K562 (cell line): ENCODE results near the gene GFOD2. TPM values are rescaled to one million over a fixed set of nuclear protein-coding genes. Genes with fewer than 3 reads are reported as not detected.

Experiments used
- ATAC-seq: fragments of 200-7000 bp; cut with Tn5 transposase; 3 replicates; pipeline ENCODE4 v1.9.1; 2020; ENCODE audit warnings: moderate library complexity
- BruUV-seq: library from RNA; stranded (reverse); fragments of 400-500 nt; replicated peaks from 2 replicates; lab custom pipeline; 2021; lab: Mats Ljungman, UMichigan
- CTCF ChIA-PET: fragments of 300-600 bp; formaldehyde crosslinking; extraction: SDS; loops from one replicate; lab custom pipeline; 2021; ENCODE audit warnings: low intra/inter-chr PET ratio; lab: Yijun Ruan, JAX
- POLR2A ChIA-PET: fragments of 300-600, 350-650 bp; sonication (Branson Sonifier 250); formaldehyde crosslinking; extraction: SDS; loops from one replicate; lab custom pipeline; 2021; ENCODE audit warnings: antibody characterized with exemption, inconsistent platforms; lab: Yijun Ruan, JAX
- DNase-seq, 4 experiments: peaks; one replicate each; pipeline versions ENCODE4 v3.0.0 to v3.0.0-alpha.2; 2011 to 2018; ENCODE audit warnings: low spot score in 3 of 4, mixed read lengths in 3 of 4; ENCODE audit errors: extremely low read depth in 1 of 4
- FAIRE-seq: peaks from 2 replicates; lab custom pipeline; 2011; peaks lifted over from hg19 to GRCh38; lab: Jason Lieb, UNC
- H2AFZ ChIP-seq: 2 replicates; pipeline ENCODE4 v1.6.0; 2011; ENCODE audit warnings: low read depth, low read length, control low read depth, inconsistent platforms
- H3K27ac ChIP-seq: fragments of 200-600 bp; 3 replicates; pipeline ENCODE4 v1.8.0; 2011; ENCODE audit warnings: low read depth, mild to moderate bottlenecking, control low read depth, inconsistent platforms, low read length, moderate library complexity, mixed read lengths; ENCODE audit errors: extremely low read depth
- H3K27me3 ChIP-seq, 2 experiments: fragments of 300-600 bp in 1 of 2; 2 replicates in 1 of 2; 3 replicates in 1 of 2; pipeline versions ENCODE4 v1.6.0 to v1.8.0; 2011; ENCODE audit warnings: inconsistent platforms in 2 of 2, low read length in 2 of 2, mild to moderate bottlenecking in 1 of 2, mixed read lengths in 1 of 2, moderate library complexity in 1 of 2; ENCODE audit not compliant: control insufficient read depth in 2 of 2, insufficient read depth in 2 of 2
- H3K36me3 ChIP-seq: fragments of 300-600 bp; 3 replicates; pipeline ENCODE4 v1.8.0; 2011; ENCODE audit warnings: mild to moderate bottlenecking, low read length, inconsistent platforms; ENCODE audit not compliant: control insufficient read depth, insufficient read depth
- H3K4me1 ChIP-seq, 2 experiments: fragments of 200-600 bp in 1 of 2; replicated peaks in 1 of 2; 2 replicates in 1 of 2; 3 replicates in 1 of 2; pipeline versions ENCODE4 v1.5.1 to v1.8.0; 2011; ENCODE audit warnings: inconsistent platforms in 2 of 2, low read length in 2 of 2, mild to moderate bottlenecking in 1 of 2, mixed read lengths in 1 of 2, moderate library complexity in 1 of 2; ENCODE audit not compliant: control insufficient read depth in 2 of 2, insufficient read depth in 2 of 2
- H3K4me2 ChIP-seq: 2 replicates; pipeline ENCODE4 v1.6.1; 2011; ENCODE audit warnings: low read length, control low read depth, inconsistent platforms, mixed read lengths; ENCODE audit not compliant: insufficient read depth
- H3K4me3 ChIP-seq: fragments of 200-600 bp; sonication (generic), shearing (Covaris generic); 2 replicates; pipeline ENCODE4 v1.5.1; 2016; ENCODE audit warnings: control low read depth, inconsistent platforms
- H3K79me2 ChIP-seq: fragments of 200-600 bp; 3 replicates; pipeline ENCODE4 v1.8.0; 2011; ENCODE audit warnings: low read length, inconsistent platforms; ENCODE audit not compliant: control insufficient read depth, insufficient read depth
- H3K9ac ChIP-seq, 2 experiments: 2 replicates each; pipeline versions ENCODE4 v1.6.0 to v1.6.1; 2011; ENCODE audit warnings: low read depth in 2 of 2, low read length in 2 of 2, control low read depth in 1 of 2, inconsistent platforms in 1 of 2, mild to moderate bottlenecking in 1 of 2, mixed read lengths in 1 of 2; ENCODE audit not compliant: insufficient read depth in 1 of 2
- H3K9me1 ChIP-seq: one replicate; pipeline ENCODE4 v1.6.0; 2011; ENCODE audit warnings: inconsistent platforms, mild to moderate bottlenecking, low read length, moderate library complexity; ENCODE audit not compliant: control insufficient read depth, insufficient read depth
- H3K9me3 ChIP-seq: replicated peaks from 2 replicates; pipeline ENCODE4 v1.5.1; 2011; ENCODE audit warnings: low read depth, low read length, inconsistent platforms; ENCODE audit not compliant: control insufficient read depth, insufficient read depth
- H4K20me1 ChIP-seq: replicated peaks from 2 replicates; pipeline ENCODE4 v1.6.1; 2011; ENCODE audit warnings: low read length, inconsistent platforms, mixed read lengths; ENCODE audit not compliant: control insufficient read depth, insufficient read depth
- CEBPB ChIP-seq: fragments of 450-650 bp; IDR thresholded peaks from 2 replicates; pipeline ENCODE4 v1.6.1; 2016; ENCODE audit warnings: missing genetic modification characterization, missing compliant biosample characterization
- DACH1 ChIP-seq: fragments of 450-650 bp; IDR thresholded peaks from 2 replicates; pipeline ENCODE4 v1.6.1; 2018; ENCODE audit not compliant: partially characterized antibody
- FIP1L1 ChIP-seq: fragments of 200-400 bp; formaldehyde crosslinking; IDR thresholded peaks from 2 replicates; pipeline ENCODE4 v1.6.1; 2018; ENCODE audit warnings: mild to moderate bottlenecking, low read depth, low read length; ENCODE audit not compliant: poor library complexity, severe bottlenecking
- MAZ ChIP-seq, 2 experiments: fragments of 450-650 bp in 1 of 2; sonication (generic) in 1 of 2; formaldehyde crosslinking; IDR thresholded peaks in 1 of 2; conservative IDR thresholded peaks in 1 of 2; 2 replicates each; pipeline versions ENCODE4 v1.4.0 to v1.5.0; 2020; ENCODE audit warnings: mild to moderate bottlenecking in 1 of 2, missing genetic modification reagents in 1 of 2
- MTA1 ChIP-seq: fragments of 450-650 bp; IDR thresholded peaks from 2 replicates; pipeline ENCODE4 v1.6.1; 2017; ENCODE audit warnings: borderline replicate concordance
- NEUROD1 ChIP-seq: fragments of 150-350 bp; IDR thresholded peaks from 2 replicates; pipeline ENCODE4 v1.6.1; 2014; ENCODE audit warnings: borderline replicate concordance, low read length, low read depth; ENCODE audit not compliant: partially characterized antibody
- NONO ChIP-seq, 2 experiments: fragments of 200-400 bp in 1 of 2; fragments of 450-650 bp in 1 of 2; formaldehyde crosslinking in 1 of 2; IDR thresholded peaks; 2 replicates each; pipeline ENCODE4 v1.6.1; 2017; ENCODE audit warnings: low read depth in 2 of 2, mild to moderate bottlenecking in 2 of 2, moderate library complexity in 2 of 2, low read length in 1 of 2
- PHTF2 ChIP-seq: fragments of 250-450 bp; sonication (Bioruptor Pico); IDR thresholded peaks from 2 replicates; pipeline ENCODE4 v1.5.0; 2021; ENCODE audit warnings: mild to moderate bottlenecking
- PPARD ChIP-seq: fragments of 250-450 bp; sonication (Bioruptor Pico); IDR thresholded peaks from 2 replicates; pipeline ENCODE4 v1.8.0; 2022; ENCODE audit warnings: inconsistent platforms, mild to moderate bottlenecking, moderate library complexity
- RFX1 ChIP-seq: fragments of 450-650 bp; IDR thresholded peaks from 2 replicates; pipeline ENCODE4 v1.6.1; 2016; ENCODE audit warnings: mild to moderate bottlenecking, moderate library complexity
- ZC3H11A ChIP-seq: IDR thresholded peaks from 2 replicates; pipeline ENCODE4 v1.6.1; 2012; ENCODE audit warnings: low read depth, low read length, improper control_type of control experiment
- ZNF655 ChIP-seq: fragments of 250-450 bp; sonication (Bioruptor Pico); IDR thresholded peaks from 2 replicates; pipeline ENCODE4 v1.5.0; 2021
- WGBS: fragments of 100-300 bp; shearing (Covaris generic); methylation state at CpG from one replicate; pipeline ENCODE4 v1.1.6; 2016; ENCODE audit warnings: low coverage, mixed read lengths; ENCODE audit not compliant: insufficient coverage; ENCODE audit errors: missing lambda C conversion rate; 5-methylcytosine and 5-hydroxymethylcytosine counted together
- in situ Hi-C: fragments of 300-500 bp; cut with MboI; formaldehyde crosslinking; loops from 4 replicates; pipeline ENCODE4 v1.15.0; 2018; ENCODE audit warnings: inconsistent platforms, mixed read lengths
- intact Hi-C: fragments of 100-400 bp; cut with micrococcal nuclease; formaldehyde crosslinking; loops from 2 replicates; pipeline ENCODE4 v1.14.2; 2022
- polyA plus RNA-seq, 8 experiments: library from polyadenylated mRNA; depleted of rRNA in 4 of 8; stranded (reverse) in 5 of 8; unstranded in 3 of 8; fragments of >200 nt; fragmentation: Nextera tagmentation in 2 of 8; fragmentation: Illumina TruSeq in 1 of 8; extraction: Ambion mirVana in 2 of 8; extraction: Trizol in 1 of 8; gene quantifications; 2 replicates each; pipeline versions ENCODE4 v1.2.1 to v1.2.3, GENCODE V29; 2011 to 2014; ENCODE audit warnings: inconsistent platforms in 1 of 8, missing spikeins in 1 of 8
- total RNA-seq, 7 experiments: library from RNA; depleted of rRNA in 6 of 7; stranded (reverse); fragments of >200 nt in 6 of 7; fragmentation: Illumina TruSeq in 2 of 7; extraction: Trizol in 2 of 7; gene quantifications; 2 replicates each; pipeline versions ENCODE4 v1.2.1 to v1.2.3, GENCODE V29; 2011 to 2021; ENCODE audit warnings: low replicate concordance in 1 of 7
- TF ChIP-seq, protein P1 (sequence below): IDR thresholded peaks from 3 replicates; pipeline ENCODE4 v1.6.1; 2011; ENCODE audit warnings: borderline replicate concordance, mild to moderate bottlenecking, moderate library complexity; ENCODE audit not compliant: insufficient read length; ENCODE audit errors: extremely low read depth

The GFOD2 gene
- total and polyA plus RNA-seq, 9 of the 15 experiments (the other 6 are each of a cell fraction or from before 2014, with no cell fraction given): 1.9 to 15.8 (median 11.1) TPM

DNA sequence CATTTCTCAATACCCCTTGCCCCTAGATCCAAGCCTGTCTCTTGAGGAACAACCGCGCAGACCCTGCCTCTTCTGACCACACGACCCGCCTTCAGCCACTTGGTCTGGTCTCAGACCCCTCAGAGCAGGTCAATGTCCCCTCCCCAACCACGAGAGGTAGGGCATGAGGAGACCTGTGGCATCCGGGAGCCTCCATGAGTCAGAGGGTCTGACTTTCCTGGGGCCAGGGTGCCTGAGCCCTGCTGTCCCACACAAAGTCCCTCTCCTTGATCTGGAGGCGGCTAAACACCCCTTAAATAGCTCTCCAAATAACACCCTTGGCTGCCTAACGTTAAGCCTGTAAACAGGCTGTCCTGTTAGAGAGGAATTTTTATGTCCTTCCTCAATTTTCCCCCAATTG is 69.1 kb downstream of the GFOD2 start:
- POLR2A ChIA-PET: interaction anchor here (0.8 kb wide), 1 partner anchor 9 kb away, joined by 3 read pairs; no protein-coding TSS in a partner anchor
- TF ChIP-seq DACH1 (no peak), FIP1L1 (no peak), PPARD (no peak), ZC3H11A (no peak), ZNF655 (CRISPR knock-in tag) (no peak), NONO (IDR thresholded peaks at IDR 0.05; ENCODE audit: low read depth in 2 of 2, low read length in 1 of 2) (no peak), RFX1 (no peak), MTA1 (no peak), NEUROD1 (no peak), MAZ (CRISPR knock-in tag; conservative IDR thresholded peaks at IDR 0.05 in 1 of 2, IDR thresholded peaks at IDR 0.05 in 1 of 2) (no peak), CEBPB (no peak), PHTF2 (CRISPR knock-in tag) (no peak)
- TF ChIP-seq, protein P1, sequence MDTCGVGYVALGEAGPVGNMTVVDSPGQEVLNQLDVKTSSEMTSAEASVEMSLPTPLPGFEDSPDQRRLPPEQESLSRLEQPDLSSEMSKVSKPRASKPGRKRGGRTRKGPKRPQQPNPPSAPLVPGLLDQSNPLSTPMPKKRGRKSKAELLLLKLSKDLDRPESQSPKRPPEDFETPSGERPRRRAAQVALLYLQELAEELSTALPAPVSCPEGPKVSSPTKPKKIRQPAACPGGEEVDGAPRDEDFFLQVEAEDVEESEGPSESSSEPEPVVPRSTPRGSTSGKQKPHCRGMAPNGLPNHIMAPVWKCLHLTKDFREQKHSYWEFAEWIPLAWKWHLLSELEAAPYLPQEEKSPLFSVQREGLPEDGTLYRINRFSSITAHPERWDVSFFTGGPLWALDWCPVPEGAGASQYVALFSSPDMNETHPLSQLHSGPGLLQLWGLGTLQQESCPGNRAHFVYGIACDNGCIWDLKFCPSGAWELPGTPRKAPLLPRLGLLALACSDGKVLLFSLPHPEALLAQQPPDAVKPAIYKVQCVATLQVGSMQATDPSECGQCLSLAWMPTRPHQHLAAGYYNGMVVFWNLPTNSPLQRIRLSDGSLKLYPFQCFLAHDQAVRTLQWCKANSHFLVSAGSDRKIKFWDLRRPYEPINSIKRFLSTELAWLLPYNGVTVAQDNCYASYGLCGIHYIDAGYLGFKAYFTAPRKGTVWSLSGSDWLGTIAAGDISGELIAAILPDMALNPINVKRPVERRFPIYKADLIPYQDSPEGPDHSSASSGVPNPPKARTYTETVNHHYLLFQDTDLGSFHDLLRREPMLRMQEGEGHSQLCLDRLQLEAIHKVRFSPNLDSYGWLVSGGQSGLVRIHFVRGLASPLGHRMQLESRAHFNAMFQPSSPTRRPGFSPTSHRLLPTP: no peak

More for the DNA sequence above, 69.1 kb downstream of the GFOD2 start:
- intact Hi-C loops: no loop called here
- no peak overlapping the region for H3K4me3 ChIP-seq
- H3K27ac ChIP-seq: no peak overlapping the region
- in situ Hi-C loops: no loop called here
- H3K4me1 ChIP-seq: peaks cover 0 to 72% of the 10 kb centered on the region in 2 experiments; a peak in 4 of 5 replicates
- CTCF ChIA-PET: no interaction called here
- H3K36me3 ChIP-seq: no peaks in the 10 kb centered on the region
- H3K27me3 ChIP-seq: peaks cover 8 to 69% of the 10 kb centered on the region in 2 experiments; a peak in 4 of 5 replicates
- ATAC-seq (no peak), DNase-seq (no peak), FAIRE-seq (no peak)
- WGBS: 30% methylated on average over 6 of the region's 8 CpGs
- no TSS peak for BruUV-seq
- no peaks in the 10 kb centered on the region for H3K79me2 ChIP-seq
- H3K9me1 ChIP-seq: no peaks in the 10 kb centered on the region
- H2AFZ ChIP-seq: no peak overlapping the region
- peaks cover 13% of the 10 kb centered on the region; the same call in 1 of the 2 replicates for H4K20me1 ChIP-seq
- H3K9ac ChIP-seq: no peak overlapping the region; a peak in 1 of 4 replicates
- no peaks in the 10 kb centered on the region for H3K9me3 ChIP-seq
- H3K4me2 ChIP-seq: no peak overlapping the region
